C1 segment of cervical spinal cord (tissue), 14 donors: ENCODE data around the gene SUN2.

Source experiments
- DNase-seq, 14 donors: peaks; one replicate each; lab custom pipeline; 2025; lab: John Stamatoyannopoulos, UW

Gene SUN2

DNA sequence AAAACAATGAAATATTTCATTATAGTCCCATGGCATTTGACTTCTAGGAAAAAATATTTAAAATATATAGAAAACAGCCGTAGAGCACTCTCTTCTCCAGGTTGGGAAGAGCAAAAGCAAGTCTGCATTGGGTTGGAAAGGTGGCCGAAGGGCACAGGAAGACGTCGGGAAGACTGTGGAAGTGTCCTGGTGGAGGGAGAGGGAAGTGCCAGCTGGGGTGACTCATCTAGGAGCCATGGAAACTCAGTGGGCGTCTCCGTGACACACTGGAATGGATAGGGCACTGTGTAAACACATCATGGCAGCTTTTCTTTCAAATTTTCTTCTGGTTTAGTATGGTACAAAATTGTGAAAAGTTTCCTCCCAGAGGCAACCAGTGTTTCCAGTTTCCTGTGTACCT is 37.4 kb downstream of the SUN2 start:
- peak in 2 of 14 donors; percentile 28 to 56 for DNase-seq

DNA sequence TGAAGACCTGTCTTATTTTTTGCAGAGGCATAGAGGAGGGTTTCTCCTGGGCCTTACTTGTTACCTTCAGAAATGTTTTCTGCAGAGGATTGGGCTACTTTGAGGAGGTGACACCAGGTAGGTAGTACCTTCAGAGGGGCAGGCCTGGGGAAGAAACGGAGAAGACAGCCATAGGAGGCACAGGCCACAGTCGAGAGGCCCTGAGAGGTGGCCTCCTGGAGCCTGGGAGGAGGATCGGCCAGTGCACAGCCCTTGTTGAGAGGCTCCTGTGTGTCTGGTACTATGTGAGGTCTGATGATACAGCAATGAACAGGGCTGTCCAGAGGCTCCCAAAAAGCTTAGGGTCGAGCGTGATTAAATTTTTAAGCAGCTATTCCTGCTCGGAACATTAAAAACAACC is 38.6 kb downstream of the SUN2 start:
- no peak for DNase-seq

DNA sequence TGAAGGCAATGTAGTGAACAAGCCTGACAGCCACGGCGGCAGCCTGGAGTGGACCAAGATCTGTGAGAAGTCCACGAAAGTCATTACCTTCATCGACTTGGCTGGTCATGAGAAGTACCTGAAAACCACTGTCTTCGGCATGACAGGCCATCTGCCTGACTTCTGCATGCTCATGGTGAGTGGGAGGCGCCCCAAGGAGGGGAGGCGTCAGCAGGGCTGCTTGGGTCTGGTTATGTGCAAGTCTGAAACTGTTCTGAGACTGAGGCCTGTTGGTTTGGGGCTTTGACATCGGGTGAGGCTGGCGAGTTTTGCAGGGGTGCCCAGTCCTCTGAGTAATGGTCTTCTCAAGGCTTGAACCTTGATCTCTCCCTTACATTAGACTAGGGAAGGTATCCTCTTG is 39.0 kb downstream of the SUN2 start:
- no peak for DNase-seq

DNA sequence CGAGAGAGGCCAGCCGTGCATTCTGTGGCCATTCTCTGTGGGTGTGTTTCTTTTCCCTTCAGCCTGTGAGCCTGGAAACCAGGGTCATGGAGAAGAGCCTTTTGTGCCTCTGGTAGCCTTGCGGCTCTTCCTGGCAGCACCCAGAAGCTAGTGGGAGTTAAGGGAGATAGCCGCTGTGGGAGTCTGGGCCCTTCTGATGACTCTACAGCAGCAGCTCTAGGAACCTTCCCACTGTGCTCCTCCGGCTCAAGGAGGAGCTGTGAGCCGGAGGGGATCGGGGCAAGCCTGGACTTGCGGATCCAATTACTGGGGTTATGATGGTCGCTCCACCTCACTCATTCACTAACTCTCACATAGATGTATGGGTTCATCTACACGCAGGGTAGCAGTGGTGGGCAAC is 39.5 kb downstream of the SUN2 start:
- DNase-seq = no peak

DNA sequence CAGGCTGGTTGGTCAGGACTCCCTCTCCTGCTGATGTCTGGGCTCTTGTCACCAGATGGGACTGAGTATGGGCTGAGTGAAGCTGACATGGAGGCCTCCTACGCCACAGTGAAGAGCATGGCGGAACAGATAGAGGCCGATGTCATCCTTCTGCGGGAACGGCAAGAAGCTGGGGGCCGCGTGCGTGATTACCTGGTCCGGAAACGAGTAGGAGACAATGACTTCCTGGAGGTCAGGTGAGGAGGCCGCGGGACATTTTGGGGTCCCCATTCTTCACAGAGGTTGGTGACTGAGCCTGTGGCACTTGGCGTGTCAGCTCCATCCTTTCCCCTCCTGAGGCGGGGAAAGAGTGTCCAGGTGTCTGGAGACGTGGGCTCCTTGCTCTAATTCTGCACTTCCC is 39.9 kb downstream of the SUN2 start:
- no peak for DNase-seq

DNA sequence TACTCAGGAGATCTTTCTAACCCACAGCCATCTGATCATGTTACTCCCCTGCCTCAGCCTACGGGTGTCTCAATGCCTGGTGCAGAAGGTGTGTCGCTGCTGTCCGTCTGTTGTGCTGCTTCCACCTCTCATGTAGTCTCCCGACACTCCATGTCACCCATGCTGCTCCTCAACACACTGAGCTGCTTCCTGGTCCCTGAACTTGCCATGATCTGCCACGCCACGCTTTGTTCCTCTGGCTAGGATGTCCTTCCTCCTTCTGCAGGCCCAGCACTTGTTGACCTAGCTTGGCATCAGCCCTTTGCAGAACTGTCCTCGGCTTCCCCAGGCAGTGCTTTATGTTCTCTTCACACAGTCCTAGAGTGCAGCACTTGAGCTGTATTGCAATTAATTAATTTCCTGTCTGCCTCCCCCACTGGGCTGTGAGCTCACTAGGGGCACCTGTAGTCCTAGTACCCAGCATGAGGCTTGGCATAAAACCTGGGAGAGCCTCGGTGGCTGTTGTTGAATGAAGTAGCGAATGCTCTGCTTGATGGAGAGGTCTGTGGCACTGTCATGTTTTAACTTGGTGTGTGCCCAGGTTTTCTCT is 40.5 kb downstream of the SUN2 start:
- no peak for DNase-seq

DNA sequence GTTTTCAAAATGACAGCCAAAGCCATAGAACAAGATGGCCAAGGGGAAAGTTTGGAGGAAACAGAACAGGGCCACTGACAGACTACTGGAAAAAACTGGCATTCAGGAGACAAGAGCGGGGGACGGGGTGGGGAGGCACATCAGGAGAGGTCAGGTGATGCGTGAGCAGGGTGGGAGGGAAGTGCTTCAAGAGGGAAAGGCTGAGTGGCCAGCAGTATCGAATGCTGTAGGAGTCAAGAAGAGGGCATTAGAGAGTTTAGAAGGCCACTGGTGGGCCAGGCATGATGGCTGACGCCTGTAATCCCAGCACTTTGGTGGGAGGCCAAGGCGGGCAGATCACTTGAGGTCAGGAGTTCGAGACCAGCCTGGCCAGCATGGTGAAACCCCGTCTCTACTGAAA is 41.9 kb downstream of the SUN2 start:
- no peak for DNase-seq

DNA sequence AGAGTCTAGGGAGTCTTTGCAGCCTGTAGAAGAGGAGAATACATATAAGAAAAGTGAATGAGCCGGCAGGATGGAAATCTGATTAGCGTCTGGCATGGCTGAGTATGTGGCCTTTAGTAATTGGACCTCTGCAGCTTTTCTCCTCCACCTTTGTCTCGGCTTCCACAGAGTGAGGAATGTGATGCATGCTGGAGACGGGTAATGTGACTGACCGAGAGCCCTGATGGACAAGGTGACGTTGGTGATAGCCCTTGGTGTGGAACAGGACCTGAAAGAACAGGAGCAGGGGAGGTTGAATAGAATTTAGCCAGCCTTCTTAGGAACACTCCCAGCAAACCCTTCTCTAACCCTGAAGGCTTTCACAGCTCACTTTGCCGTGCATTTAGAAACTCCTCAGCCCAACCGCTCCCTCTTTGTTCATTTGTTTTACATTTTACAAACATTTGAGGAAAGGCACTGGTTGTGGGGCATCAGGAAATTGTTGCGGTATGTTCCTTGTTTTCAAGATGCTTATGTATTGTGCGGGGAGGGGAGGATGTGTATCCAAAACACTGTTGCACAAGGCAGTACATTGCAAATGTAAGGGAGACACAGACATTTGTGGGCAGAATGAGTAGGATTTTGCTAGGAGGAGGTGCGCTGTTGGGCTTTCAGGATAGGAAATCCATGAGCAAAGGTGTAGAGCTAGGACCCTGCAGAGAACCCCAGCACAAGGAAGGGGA is 43.2 kb downstream of the SUN2 start:
- no peak for DNase-seq

DNA sequence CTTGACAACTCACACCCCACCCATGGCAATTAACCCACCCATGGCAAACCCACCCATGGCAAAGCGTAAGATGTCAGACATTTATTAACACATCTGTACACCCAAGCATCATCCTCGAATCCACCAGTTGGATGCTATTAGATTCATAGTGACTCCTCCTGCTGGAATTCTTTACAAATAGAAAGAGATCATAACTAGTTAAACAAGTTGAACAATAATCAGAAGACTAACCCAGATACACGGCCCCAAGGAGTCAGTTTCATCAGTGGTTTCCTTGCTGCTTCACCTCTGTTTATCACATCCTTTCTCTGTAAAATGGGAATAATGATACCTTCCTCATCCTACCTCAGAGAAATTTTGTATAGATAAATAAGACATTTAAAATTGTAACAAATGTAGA is 44.9 kb downstream of the SUN2 start:
- no peak for DNase-seq

DNA sequence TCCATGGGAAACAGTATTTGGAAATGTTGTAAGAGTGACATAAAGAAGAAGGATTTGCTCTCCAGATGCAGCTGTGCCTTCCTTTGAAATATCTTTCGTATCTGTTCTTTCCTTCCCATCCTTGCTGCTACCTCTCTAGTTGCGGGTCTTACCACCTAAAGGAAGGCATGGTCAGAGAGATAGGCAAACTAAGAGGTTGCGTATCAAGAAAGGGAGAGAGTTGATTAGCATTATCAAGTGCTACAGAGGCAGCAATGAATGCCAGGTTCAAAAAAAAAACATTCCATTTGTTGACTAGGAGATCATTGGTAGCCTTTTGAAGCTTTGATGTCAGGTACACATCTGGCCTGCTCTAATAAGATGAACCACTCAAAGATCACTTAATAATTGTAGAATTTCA is 45.4 kb downstream of the SUN2 start:
- DNase-seq = no peak

DNA sequence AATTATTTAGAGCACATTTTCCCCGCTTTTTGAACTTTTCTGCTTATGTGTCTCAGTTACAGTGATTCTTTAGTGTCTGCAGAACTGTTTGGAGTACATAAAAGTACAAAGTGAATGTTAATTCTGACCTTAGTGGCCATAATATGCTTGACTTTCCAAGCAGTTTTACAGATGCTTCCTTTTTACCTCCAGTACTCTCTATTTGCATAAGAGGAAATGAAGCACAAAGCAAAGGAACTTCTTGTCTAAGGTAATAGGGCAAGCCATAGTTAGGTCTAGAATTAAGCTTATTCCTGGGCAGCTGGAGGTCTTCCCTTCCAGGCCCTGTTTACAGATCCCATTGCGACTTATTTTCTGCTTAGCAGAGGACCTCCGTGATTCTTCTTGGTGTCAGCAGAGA is 46.5 kb downstream of the SUN2 start:
- no peak for DNase-seq

DNA sequence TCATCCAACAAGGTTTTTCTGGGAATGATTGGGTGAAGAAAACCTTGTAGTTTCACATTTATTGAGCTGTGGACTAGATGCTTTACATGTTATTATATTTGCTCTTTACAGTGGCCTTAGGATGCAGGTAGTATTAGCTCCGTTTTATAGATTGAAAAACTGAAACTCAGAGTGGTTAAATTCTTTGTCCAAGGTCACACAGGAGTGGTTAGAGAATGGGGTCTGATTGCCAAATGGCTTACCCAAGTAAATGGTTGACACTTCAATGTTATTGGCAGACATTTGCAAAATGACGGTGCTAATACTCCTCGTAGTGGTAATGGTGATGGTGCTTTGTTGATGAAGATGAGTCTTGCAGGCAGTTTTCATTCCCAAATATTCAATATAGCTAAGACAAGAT is 47.8 kb downstream of the SUN2 start:
- no peak for DNase-seq

DNA sequence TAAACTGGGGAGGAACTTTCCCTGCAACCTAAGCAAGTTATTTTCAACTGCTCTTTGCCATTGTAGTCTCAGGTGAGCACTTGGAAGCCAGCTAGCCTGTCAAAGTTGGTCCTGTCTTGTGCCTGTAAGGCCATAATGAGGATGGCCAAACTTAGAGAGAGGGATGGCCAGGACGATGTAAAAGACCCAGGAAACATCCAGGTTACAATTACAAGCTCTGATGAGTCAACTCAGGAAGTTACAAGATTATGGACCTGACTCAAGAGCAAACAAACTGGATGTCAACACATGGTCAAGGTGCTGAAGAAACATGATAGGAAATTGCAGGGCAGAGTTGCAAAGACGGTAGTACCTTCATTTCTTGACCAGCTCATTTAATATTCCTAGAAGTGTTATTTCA is 48.5 kb downstream of the SUN2 start:
- DNase-seq = no peak

DNA sequence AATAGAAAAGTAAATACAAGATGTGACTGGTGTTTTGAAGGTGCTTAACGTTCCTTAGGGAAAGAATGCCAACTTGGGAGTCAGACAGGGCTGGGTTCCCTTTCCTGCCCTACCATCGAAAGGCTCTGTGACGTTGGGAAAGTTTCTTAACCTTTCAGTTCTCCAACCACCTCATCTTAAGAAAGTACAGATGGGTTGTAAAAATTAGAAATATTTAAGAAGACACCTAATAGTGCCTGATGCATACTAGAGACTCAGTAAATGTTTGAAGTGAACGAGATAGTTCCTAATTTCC is 49.0 kb downstream of the SUN2 start:
- DNase-seq = no peak

DNA sequence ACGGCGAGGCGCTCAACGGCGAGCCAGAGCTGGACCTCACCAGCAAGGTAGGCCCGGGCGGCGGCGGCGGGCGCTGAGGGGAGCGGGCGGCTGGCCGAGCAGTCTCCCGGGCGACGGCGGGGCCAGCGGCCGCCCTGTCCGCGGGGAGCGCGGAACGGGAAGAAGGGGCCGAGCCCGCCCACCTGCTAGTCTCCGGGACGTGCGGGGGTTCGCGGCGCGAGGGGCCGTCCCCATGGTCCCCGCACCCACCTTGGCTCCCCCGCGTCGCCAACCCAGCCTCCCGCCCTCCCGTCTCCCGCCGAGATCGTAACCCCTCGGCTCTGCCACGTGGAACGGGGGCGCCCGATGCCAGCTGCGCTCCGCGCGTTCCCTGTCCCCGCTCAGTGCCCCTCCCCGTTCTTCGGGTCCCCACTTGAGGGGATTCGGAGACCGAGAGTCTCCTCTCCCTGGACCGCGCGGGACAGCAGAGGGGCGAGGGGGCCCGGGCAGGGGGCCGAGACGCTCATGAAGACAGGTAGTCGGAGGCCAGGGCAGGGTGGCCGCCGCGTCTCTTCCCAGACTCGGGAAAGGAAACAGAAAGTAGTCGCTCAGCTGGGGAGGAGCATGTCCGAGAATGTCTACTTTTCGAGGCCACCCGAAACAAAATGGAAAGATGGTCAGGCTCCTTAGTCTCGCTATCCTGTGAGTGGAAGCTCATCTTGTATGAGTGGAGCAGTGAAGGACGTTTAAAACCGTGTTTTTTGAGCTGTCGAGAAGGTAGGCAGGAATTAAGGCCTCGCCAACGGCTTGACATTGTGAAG is 49.5 kb downstream of the SUN2 start:
- DNase-seq = peak in 8 of 14 donors; percentile 17 to 73 (median 58)

DNA sequence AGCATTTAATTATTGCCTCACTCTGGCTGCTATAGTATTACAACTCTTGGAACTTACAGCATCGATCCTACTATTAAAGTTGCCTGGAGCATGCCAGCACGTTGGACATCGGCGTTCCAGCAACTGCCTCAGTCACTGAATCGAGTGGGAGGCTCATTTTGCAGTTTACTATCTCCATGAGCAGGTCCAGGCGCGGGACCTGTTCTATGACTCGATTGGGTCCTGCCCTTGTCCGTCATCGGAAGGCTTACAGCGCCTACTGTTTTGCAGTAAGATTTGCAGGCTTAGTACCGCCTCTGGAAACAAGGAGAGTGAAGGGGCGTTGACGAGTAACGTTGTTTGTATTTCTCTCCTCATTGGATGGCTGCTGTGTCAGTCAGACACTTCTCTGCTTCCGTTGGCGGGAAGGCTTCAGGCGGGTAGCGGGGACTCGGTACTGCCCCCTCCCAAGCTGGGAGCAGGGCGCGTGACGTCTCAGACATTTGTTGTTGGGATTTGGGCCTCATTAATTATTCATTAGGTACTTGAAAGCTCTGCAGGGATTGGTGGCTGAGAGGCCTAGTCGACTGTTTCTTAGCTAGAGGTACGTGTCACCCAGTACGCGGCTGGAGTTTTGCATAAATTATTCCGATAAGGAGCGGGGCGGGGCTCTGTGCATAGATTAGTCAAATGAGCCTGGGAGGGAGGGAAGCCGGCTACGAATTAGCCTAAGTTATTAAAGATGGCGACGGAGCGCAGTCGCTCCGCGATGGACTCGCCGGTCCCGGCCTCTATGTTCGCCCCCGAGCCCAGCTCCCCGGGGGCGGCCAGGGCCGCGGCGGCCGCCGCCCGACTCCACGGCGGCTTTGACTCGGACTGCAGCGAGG is 50.3 kb downstream of the SUN2 start, which contains the start of gene GTPBP1:
Gene GTPBP1, plus strand, starts transcription at position 710 of the 866 bp plus-strand sequence. Its CDS starts 12 bp downstream, at position 722.
- DNase-seq = peak; percentile 76 to 100 (median 98)

DNA sequence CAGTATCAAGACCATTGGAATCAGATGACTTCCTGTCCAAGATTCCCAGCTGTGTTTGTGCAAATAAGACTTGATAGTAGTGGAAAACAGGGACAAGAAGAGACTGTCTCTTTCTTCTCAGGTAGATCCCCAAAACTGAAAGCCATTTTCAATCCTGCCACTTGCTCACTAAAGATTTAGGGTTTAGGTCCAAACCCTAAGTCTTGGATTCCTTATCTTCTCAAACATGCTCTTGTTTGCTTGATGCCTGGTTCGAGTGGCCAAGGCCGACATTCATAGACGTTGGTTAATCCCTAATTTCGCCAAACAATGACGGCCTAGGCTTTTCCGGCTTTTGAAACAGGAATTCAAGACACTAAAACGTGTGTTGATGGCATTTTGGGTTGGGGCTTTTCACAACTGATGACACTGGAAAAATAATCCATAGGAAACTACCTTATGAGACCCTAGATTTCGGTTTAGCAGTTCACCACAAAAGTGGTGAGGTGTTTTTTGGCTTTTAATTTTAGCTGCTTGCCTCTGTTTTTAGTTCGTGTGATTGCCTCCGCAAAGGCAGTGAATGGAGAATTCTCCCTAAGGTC is 51.1 kb downstream of the SUN2 start:
- DNase-seq = no peak

DNA sequence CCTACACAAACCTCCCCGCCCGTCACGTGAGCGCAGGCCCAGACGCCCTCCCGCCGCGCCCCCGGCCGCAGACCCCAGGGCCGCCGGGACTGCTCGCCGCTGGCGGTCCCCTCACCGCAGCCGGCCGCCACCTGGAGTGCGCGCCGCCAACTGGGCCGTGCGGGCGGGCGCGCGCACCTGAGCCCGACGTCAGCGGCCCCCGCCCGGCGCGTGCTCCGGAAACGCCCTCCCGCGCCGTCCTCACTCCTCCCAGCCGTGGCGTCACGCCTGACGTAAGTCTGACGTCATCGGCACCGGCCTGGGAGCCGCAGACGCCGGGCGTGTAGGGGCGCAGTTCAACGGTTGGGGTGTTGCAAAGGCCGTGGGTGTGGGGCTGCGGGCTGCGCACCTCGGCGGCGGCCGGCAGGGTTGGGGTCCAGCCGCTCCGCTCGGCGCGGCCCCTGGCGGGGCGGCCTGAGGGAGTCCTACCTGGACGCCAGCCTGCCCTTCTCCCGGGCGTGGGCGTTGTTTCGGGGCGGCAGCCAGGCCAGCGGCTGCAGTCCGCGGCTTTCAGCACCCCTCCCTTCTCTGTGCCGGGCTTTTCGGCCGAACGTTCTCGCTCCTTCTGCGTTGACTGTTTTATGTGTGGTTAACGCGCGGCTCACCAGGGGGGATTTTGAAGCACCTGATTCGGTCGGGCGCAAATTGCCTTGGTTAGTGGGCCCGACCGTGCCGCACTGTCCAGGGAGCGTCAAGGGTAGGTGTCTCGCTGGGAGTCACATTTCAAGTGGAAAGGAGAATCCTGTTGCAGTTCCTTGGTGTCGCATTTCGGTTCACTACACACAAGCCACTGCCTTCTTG is 54.8 kb downstream of the SUN2 start, which contains the start of gene JOSD1:
Gene JOSD1, minus strand, starts transcription at position 155 of the 840 bp plus-strand sequence. CDS start 956 bp downstream, outside the sequence.
- peak; percentile 39 to 90 (median 84) for DNase-seq

DNA sequence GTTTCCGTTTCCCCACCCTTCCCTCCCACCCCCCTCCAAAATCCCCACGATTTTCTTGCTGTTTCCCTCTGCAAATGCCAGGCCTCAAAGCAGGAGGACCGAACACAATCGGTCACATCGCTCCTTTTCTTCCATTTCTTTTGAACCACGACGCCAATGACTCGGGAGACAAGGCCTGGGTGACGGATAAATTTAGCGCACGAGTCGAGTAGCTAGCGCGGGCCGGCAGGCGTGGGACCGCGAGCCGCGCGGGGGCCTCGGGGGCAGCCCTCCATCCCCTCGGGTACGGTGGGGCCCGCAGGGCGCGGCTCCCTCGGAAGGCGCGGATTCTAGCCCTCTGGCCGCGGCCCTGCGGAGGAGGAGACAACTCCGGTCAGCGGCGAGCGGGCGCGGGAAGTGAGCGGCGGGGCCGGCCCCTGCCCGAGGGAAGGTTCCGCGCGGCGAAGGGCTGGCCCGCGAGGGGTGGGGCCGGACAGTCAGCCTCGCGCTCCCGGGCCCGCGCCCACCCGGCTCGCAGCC is 55.5 kb downstream of the SUN2 start:
- DNase-seq = peak in 2 of 14 donors; percentile 67 to 68

DNA sequence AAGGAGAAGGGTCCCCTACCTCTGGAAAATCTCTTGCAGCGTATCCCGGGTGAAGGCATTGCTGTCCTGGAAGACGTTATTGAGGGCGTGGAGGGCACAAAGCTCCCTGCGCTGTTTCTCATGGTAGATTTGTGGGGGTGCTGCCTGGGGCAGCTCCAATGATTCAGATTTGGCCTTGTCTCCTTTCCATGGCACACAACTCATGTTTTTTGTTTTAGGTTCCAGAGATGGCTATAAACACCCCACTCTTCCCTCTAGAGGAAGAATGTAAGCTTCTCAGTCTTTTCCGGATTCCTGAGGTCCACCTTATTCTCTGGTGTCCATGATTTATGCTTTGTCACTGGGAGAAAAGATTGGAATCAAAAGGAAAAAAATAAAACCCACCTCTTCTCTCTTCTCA is 56.0 kb downstream of the SUN2 start:
- DNase-seq = peak in 1 of 14 donors; percentile 37
